IPS DF 6.9 (cell line): ENCODE measurements around the gene NCOA1.

ENCODE experiments used
- DNase-seq: peaks from one replicate; pipeline ENCODE4 v3.0.0-alpha.2; 2013; ENCODE audit warnings: low read depth, low spot score
- H3K27ac ChIP-seq: one replicate; pipeline ENCODE4 v1.5.1; 2013; ENCODE audit warnings: low read length, control low read depth
- H3K27me3 ChIP-seq: 2 replicates; pipeline ENCODE4 v1.6.1; 2013; ENCODE audit warnings: mild to moderate bottlenecking, low read length; ENCODE audit not compliant: control insufficient read depth, insufficient read depth
- H3K36me3 ChIP-seq: 2 replicates; pipeline ENCODE4 v1.6.1; 2013; ENCODE audit warnings: low read length; ENCODE audit not compliant: control insufficient read depth, insufficient read depth
- H3K4me1 ChIP-seq: 2 replicates; pipeline ENCODE4 v1.6.1; 2013; ENCODE audit warnings: low read length; ENCODE audit not compliant: control insufficient read depth, insufficient read depth
- H3K4me3 ChIP-seq: 2 replicates; pipeline ENCODE4 v1.5.1; 2013; ENCODE audit warnings: mild to moderate bottlenecking, low read length
- H3K9me3 ChIP-seq: 2 replicates; pipeline ENCODE4 v1.6.1; 2013; ENCODE audit warnings: low read length, inconsistent platforms; ENCODE audit not compliant: control insufficient read depth, insufficient read depth
- WGBS: extraction: QIAGEN DNeasy Blood & Tissue Kit; methylation state at CpG from one replicate; pipeline ENCODE4 v1.1.7; 2013; ENCODE audit warnings: mixed read lengths, missing lambda C conversion rate; ENCODE audit not compliant: insufficient read length, insufficient coverage; 5-methylcytosine and 5-hydroxymethylcytosine counted together

The NCOA1 gene

GRCh38 chr2:24513281-24514071 is 22.4 kb downstream of the NCOA1 start:
- no peak for DNase-seq
- no peaks in the 10 kb centered on the region for H3K4me1 ChIP-seq
- no peaks in the 10 kb centered on the region for H3K36me3 ChIP-seq
- H3K4me3 ChIP-seq = no peak overlapping the region
- H3K27me3 ChIP-seq = no peaks in the 10 kb centered on the region
- no peak overlapping the region for H3K27ac ChIP-seq
- H3K9me3 ChIP-seq = no peaks in the 10 kb centered on the region
- no CpG with 5 or more reads among the region's 9 CpGs for WGBS

- no peak overlapping the region for H3K27ac ChIP-seq
- no peaks in the 10 kb centered on the region for H3K9me3 ChIP-seq
- WGBS = no CpG with 5 or more reads among the region's 2 CpGs
- no peaks in the 10 kb centered on the region for H3K27me3 ChIP-seq
- H3K36me3 ChIP-seq = no peaks in the 10 kb centered on the region
- no peaks in the 10 kb centered on the region for H3K4me1 ChIP-seq
- no peak overlapping the region for H3K4me3 ChIP-seq
- no peak for DNase-seq
These were observed 23.8 kb downstream of the NCOA1 start for GRCh38 chr2:24514820-24515219.

GRCh38 chr2:24515335-24515734 is 24.3 kb downstream of the NCOA1 start:
- no peaks in the 10 kb centered on the region for H3K36me3 ChIP-seq

GRCh38 chr2:24515831-24516230 is 24.8 kb downstream of the NCOA1 start:
- WGBS = no CpG with 5 or more reads among the region's 2 CpGs

More at GRCh38 chr2:24515335-24515734, 24.3 kb downstream of the NCOA1 start:
- Histone ChIP-seq H3K4me3 (no peak overlapping the region), H3K4me1 (no peaks in the 10 kb centered on the region), H3K27me3 (no peaks in the 10 kb centered on the region), H3K9me3 (no peaks in the 10 kb centered on the region), H3K27ac (no peak overlapping the region)
- no CpG with 5 or more reads among the region's 2 CpGs for WGBS
- no peak for DNase-seq

GRCh38 chr2:24517247-24517646 is 26.2 kb downstream of the NCOA1 start:
- no peaks in the 10 kb centered on the region for H3K36me3 ChIP-seq
- no CpG with 5 or more reads among the region's 5 CpGs for WGBS
- H3K4me3 ChIP-seq = no peak overlapping the region
- H3K27me3 ChIP-seq = no peaks in the 10 kb centered on the region
- H3K4me1 ChIP-seq = no peaks in the 10 kb centered on the region
- H3K9me3 ChIP-seq = no peaks in the 10 kb centered on the region
- no peak overlapping the region for H3K27ac ChIP-seq
- no peak for DNase-seq

More at GRCh38 chr2:24515831-24516230, 24.8 kb downstream of the NCOA1 start:
- Histone ChIP-seq H3K9me3 (no peaks in the 10 kb centered on the region), H3K27ac (no peak overlapping the region), H3K4me1 (no peaks in the 10 kb centered on the region), H3K4me3 (no peak overlapping the region), H3K36me3 (no peaks in the 10 kb centered on the region), H3K27me3 (no peaks in the 10 kb centered on the region)
- no peak for DNase-seq

GRCh38 chr2:24520175-24520574 is 29.1 kb downstream of the NCOA1 start:
- Histone ChIP-seq H3K27ac (no peak overlapping the region), H3K36me3 (no peaks in the 10 kb centered on the region), H3K9me3 (no peaks in the 10 kb centered on the region), H3K4me3 (no peak overlapping the region), H3K4me1 (no peaks in the 10 kb centered on the region), H3K27me3 (no peaks in the 10 kb centered on the region)
- DNase-seq = no peak
- no CpG with 5 or more reads among the region's 1 CpG for WGBS

- Histone ChIP-seq H3K27ac (no peak overlapping the region), H3K4me1 (no peaks in the 10 kb centered on the region), H3K36me3 (no peaks in the 10 kb centered on the region), H3K4me3 (no peak overlapping the region), H3K27me3 (no peaks in the 10 kb centered on the region), H3K9me3 (no peaks in the 10 kb centered on the region)
- WGBS = no CpG with 5 or more reads among the region's 1 CpG
- DNase-seq = no peak
These were observed 30.3 kb downstream of the NCOA1 start for GRCh38 chr2:24521162-24521857.

- 100% methylated on average over 1 of the region's 3 CpGs for WGBS
- DNase-seq = no peak
- Histone ChIP-seq H3K4me1 (no peaks in the 10 kb centered on the region), H3K27me3 (no peaks in the 10 kb centered on the region), H3K4me3 (no peak overlapping the region), H3K36me3 (no peaks in the 10 kb centered on the region), H3K27ac (no peak overlapping the region), H3K9me3 (no peaks in the 10 kb centered on the region)
These were observed 31.1 kb downstream of the NCOA1 start for GRCh38 chr2:24521975-24522639.

GRCh38 chr2:24527536-24527935 is 36.5 kb downstream of the NCOA1 start:
- WGBS = no CpG with 5 or more reads among the region's 2 CpGs
- no peaks in the 10 kb centered on the region for H3K36me3 ChIP-seq

GRCh38 chr2:24530796-24531195 is 39.7 kb downstream of the NCOA1 start:
- Histone ChIP-seq H3K4me3 (no peak overlapping the region), H3K27me3 (no peaks in the 10 kb centered on the region), H3K27ac (no peak overlapping the region), H3K4me1 (no peaks in the 10 kb centered on the region), H3K9me3 (no peaks in the 10 kb centered on the region), H3K36me3 (no peaks in the 10 kb centered on the region)
- DNase-seq = no peak

More at GRCh38 chr2:24527536-24527935, 36.5 kb downstream of the NCOA1 start:
- Histone ChIP-seq H3K4me3 (no peak overlapping the region), H3K27ac (no peak overlapping the region), H3K27me3 (no peaks in the 10 kb centered on the region), H3K9me3 (no peaks in the 10 kb centered on the region), H3K4me1 (no peaks in the 10 kb centered on the region)
- DNase-seq = no peak
